Renal cortical epithelial cell (primary cell): Measurements from ENCODE around the gene SKP1. TPM values are rescaled to one million over a fixed set of nuclear protein-coding genes. Genes with fewer than 3 reads are reported as not detected.
A peak's percentile ranks its signal among the peaks of the same experiment; 100 is the strongest.

Experiments used
- DNase-seq: peaks from one replicate; pipeline ENCODE4 v3.0.0-alpha.2; 2011; ENCODE audit warnings: low read depth
- total RNA-seq: library from RNA; depleted of rRNA; stranded (reverse); fragments of >200 nt; gene quantifications from 2 replicates; pipeline ENCODE4 v1.2.3, GENCODE V29; 2014

Gene SKP1
- total RNA-seq, 1 donor from 2014 or later = 668 TPM

DNA sequence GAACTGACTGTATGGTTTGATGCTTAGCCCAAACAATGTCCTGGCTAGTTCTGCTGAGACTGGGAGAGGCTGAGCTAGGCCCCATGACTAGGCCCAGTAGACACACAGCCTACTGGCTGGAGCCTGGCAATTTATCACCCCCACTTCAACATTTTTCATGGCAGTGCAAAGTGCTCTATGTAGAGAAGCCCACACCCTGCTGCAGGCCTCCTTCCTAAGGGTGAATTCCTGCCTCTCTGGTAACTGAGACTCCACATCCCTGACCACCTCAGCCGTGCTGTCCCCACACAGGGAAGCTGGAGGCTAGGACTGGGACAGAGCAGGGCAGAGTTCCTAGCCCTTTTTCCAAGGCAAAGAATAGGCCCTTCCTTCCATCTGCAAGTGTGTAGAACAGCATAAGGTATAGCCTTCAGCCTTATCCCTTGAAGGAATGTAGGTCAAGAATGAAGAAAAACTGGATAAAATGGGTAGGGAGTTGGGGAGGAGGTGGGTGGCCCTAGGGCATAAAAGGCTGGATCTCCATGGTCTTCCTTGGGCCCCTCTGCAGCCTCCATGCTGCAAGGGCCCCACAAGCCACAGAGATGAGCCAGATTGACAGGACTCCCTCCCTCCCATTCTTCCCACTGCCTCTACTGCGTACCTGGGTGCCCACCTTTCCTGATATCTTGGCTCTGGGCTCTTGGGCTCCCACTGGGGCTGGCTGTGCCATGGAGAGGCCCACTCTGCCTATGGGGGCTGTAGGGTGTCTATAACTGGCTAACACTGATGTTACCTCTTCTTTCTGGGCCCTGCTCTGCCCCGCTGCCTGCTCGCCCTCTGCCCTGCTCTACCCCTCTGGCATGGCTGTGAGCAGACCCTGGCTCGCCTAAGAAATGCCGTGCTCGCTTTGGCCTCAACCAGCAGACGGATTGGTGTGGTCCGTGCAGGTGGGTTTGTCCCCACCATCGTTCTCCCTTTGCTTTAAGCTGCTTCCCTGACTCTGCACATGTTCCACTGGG is 32.5 kb downstream of the SKP1 start:
- no peak for DNase-seq

DNA sequence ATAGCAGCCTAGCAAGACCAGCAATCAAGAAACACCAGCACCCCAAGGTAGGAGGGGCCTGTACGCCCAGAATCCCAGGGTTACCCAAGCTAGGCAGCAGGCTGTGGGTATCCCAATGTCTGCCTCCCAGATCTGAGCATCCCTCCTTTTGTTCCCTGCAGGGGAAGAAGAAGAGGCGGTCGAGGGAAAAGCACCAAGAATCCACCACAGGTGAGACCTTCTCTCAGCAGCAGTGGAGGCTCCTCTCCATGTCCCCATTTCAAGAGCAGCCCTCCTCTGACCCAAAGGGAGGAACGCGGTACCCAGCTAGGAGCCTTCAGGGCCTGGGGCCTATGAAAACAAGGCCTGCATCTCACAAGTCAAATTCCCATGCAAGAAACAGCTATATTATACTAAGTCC is 33.3 kb downstream of the SKP1 start:
- no peak for DNase-seq

DNA sequence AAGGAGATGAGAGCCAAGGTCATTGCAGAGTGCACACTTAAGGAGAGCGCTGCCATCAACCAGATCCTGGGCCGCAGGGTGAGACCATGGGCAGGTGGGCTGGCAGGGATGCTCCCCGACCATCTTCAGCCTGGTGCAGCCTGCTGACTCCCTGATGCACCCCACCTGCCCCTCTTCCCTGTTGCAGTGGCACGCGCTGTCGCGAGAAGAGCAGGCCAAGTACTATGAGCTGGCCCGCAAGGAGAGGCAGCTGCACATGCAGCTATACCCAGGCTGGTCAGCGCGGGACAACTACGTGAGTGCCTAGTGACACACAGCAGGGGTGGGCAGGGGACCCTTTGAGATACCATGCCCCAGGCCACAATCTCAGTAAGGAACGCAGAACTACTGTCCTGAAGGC is 33.9 kb downstream of the SKP1 start:
- DNase-seq = no peak

DNA sequence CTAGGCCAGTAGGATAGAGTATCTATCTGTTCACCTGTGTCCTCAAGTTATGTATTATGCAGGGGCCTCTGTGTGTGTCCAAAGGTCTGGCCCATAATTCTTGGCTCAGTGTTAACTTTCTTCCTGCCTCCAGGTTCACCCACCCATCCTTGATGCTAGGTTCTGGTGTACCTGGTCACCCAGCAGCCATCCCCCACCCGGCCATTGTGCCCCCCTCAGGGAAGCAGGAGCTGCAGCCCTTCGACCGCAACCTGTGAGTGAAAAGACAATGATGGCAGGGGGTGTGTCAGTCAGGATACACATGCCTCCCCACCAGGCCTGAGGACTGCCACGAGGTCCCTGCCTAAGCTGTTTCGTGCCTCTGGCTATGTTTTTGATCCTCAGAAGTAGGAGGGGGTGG is 34.7 kb downstream of the SKP1 start:
- DNase-seq = no peak

DNA sequence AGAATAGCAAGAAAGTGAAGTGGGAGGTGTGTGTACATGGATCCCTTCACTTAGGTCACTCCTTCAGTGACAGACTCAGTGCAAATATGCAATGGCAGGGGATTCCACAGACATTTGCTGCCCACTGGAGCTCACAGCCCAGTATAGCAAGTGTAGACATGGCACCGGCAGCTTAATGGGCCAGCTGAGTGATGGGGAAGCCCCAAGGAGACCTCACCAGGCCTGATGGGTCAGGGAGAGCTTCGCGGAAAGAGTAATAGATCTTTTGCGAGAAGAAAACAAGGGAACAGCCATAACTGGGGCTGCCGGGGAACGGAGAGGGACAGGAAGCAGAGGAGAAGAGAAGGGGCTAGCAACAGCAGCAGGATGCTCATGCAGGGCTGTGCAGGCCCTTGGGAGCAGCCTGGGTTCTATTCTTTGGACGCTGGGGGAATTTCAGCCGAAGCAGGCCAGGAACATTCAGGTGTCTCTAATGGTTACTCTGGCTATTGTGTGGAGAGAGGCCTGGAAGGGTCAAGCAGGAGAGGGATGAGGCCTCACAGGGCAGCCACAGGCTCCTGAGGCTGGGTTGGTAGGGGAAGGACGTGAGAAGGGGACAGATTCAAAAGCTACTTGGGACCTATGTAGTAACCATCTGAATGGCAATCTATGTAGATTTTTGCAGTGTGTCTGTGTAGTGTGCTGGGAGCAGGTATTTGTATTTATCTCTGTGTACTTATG is 35.3 kb downstream of the SKP1 start:
- no peak for DNase-seq

DNA sequence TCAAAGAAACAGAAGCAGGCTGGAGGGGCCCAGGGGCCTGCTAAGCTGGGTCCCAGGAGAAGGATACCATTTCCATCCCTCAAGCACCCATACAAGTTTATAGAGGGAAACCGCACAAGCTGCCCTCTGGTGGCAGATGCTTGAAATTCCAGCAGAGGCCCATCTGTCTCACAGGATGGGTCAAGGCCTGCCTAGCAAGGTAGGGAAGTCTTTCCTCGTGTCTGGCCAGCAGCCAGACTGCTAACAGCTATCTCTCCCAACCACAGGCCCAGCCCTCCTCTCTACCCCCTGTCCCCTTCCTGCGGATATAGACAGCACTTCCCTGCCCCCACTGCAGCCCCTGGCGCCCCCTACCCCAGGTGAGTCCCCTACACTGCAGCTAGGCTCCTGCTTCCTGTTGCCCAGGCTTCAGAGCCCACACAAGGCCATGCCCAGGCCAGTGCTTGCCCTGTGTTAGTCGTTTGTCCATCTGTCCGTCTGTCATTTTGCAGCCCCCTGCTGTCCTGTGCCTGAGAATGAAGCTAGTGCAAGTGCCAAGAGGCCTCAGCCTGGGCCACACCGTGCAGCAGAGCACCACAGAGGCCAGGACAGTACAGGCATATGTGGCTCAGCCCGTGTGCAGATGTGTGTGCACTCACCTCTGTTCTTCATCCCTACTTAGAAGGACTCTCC is 36.1 kb downstream of the SKP1 start:
- peak; percentile 65 for DNase-seq

DNA sequence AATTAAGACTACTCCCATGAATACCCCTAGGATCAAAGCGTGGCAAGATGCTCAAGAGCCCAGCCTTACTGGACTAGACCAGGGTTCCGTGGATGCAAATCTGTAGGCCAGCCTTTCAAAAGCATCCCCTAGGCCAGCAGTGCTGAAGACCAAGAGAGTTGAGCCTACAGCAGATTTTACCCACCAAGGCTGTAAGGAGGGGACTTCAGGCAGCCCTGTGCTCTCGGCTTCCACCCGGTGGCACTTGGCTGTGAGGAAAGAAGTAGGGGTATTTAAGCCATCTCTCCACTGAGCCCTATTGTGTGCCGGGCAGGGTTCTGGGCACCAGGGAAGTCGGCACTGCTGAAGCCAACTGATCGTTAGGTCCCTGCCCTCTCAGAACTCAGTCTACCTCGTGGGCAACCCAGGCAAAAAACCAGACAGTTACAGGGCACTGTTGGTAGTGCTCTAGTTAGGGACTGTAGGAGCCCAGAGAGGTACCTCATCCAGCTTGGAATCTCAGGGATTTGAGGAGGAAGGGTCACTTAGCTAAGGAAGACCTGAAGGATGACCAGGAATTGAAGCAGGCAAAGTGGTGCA is 36.8 kb downstream of the SKP1 start:
- no peak for DNase-seq

DNA sequence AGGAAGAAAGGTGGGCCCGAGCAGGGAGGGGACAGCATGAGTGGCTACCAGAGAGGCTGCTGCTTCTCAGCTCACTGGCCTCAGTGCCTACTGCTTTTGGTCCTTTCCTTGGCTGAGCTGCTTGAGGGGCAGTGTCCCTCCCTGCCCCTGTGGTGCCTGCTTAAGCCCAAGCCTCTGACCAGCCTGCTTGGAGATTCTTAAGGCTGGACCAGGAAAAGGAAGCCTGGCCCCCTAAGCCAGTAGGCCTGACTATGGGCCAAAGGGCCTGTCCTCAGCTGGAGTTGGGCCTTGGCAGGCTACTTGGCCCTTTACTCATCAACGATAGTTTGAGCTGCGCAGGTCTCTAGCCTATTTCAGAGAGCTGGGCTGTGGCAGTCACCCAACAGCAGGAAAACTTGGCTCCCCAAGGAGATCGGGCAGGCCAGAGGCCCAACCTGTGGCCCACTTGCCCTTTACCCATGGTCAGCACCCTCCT is 37.3 kb downstream of the SKP1 start:
- DNase-seq = no peak

DNA sequence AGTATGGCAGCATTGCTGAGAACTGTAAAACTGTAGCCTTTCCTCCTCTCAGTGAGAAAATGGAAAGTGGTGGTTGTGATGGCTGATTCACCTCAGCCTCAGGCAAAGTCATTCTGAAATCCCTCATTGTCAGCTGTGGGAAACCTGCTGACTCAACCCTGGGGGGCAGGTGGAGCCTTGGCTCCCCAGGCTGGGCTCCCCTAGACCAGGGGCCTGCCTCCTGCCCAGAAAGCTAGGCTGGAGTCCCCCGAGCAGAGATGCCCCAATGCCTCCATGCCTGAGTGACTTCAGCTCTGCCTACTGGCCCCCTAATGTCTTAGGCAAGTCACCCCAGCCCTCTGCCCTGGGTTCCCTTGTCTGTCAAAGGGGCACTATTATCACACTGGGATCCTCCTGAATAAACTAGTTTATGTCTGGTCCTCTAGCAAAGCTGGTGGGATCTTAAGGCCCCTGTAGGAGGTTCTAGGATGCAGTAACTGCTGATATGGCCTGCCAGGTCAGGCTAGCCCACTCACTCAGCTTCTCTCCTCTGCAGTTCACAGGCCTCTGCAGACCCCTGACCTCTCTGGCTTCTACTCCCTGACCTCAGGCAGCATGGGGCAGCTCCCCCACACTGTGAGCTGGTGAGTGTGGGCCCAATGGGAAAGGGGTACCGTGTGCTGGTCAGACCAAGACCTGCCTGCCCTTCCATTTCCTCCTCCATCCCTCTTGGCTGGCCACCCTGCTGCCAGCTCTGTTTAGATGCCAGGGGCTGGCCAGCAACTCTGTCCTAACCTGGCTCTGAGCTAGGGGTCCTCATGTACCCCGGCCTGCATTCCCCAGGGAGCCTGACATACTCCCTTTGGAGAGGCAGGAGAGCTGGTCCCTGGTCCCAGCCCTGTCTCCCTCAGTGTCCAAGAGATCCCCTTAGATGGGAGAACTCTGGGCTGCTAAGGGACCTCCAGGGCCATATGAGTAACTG is 38.1 kb downstream of the SKP1 start:
- peak; percentile 78 for DNase-seq

DNA sequence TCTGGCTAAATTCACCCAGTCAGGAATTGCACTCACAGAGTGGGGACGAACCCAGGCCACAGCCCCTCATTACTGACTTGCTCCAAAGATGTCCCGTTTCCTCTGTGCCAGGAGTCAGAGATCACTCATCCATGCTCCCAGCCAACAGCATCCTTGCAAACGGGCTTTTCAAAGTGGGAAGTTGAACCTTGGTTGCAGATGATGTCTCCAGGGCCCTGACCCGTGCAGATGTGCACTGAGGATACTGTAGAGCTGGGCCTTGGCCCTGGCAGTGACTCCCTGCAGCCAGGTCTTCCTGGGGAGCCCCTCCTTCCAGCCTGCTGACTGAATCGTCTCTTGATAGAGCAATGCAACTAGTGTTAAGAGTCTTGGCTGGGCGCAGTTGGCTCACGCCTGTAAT is 40.0 kb downstream of the SKP1 start:
- no peak for DNase-seq

DNA sequence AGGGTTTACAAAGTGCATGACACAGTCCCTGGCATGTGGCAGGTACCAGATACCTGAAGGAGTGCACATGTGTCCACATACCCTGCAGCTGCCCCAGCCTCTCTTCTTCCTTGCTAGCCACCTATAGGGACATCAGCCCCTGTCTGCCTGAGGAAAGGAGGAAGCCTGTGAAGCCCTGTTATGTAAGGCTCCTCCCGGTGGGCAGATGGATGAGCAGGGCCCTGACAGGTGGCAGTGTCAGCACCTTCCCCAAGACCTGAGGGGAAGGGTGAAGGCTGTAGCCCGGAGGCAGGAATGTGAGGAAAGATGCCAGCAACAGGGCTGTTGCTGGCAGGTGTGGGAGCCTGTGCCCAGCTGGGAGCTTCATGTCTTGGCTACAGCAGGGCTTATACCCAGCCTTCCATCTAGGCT is 40.5 kb downstream of the SKP1 start:
- no peak for DNase-seq

DNA sequence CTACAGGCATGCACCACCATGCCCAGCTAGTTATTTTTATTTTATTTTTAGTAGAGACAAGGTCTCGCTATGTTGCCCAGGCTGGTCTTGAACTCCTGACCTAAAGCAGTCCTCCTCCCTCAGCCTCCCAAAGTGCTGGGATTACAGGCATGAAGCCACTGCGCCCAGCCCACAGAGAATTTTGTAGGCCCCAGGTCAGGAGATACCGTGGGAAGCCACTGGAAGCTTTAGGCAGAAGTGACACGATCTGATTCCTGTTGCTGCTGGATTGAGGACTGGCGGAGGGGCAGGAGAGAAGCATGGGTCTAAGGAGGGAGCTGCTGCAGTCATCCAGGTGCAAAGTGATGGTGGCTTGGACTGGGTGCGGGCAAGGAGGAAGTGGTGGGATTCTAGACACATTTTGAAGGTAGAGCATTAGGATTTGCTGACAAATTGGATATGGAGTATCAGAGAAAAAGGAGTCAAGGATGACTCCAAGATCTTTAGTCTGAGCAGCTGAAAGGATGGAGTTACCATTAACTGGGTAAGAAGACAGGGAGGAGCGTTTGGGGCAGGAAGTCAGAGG is 41.6 kb downstream of the SKP1 start:
- no peak for DNase-seq

DNA sequence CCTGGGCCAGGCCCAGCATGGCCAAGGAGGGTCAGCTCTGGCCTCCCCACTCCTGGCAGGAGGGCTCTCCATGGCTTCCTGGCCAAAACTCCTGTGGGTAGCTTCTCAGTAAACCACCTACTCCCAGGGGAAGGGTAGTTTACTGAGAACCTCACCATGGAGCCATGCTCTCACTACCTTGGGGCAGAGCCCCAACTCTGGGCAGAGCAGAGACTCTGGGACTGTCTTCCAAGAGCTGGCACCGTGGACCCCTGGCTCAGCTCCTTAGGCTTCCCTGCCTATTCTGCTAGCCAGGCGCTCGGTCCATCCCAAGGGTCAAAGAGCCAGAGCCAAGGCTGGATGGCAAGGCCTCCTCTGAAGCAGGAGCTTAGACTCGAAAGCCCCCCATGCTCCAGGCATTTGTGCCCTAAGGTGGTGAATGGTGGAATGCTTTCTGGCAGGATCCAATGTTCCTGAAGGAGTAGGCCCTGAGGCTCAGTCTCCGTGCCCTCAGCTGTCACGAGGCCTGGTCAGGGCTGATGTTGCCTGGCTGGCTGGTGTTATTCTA is 42.7 kb downstream of the SKP1 start:
- no peak for DNase-seq

DNA sequence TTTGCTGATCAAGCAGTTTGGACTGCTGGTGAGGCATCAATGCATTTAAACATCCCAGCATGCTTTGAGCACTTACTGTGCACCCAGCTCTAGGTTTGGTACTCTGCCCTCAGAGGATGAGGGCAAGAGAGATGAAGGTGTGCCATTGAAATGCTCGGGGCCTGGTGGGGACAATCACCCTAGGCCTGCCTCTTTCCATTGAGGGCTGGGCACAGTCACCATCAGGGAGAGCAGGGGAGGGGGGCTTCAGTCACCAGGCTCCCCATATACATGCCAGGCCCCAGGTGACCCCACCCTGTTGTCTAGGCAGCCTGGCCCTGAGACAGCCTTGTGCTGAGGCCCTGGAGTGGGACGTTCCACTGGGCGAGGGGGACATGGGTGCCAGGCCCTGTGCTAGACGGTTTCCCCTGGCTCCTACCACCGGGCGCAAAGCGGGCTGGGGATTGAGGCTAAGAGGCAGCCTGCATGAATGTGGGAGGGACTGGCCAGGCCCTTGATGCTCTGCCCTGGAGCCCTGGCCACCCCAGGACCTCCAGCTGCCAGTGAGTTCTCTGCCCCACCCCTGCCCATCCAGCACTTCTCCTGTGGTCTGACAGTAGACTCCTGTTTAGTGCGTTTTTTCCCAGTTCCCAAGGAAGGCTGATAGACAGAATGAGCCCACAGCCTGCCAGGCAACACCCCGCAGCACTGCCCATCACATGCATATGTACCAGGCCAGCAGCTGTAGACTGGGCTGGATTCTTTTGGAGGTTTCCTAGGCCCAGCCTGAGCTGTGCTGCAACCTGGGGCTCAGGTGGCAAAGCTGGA is 43.4 kb downstream of the SKP1 start:
- no peak for DNase-seq

DNA sequence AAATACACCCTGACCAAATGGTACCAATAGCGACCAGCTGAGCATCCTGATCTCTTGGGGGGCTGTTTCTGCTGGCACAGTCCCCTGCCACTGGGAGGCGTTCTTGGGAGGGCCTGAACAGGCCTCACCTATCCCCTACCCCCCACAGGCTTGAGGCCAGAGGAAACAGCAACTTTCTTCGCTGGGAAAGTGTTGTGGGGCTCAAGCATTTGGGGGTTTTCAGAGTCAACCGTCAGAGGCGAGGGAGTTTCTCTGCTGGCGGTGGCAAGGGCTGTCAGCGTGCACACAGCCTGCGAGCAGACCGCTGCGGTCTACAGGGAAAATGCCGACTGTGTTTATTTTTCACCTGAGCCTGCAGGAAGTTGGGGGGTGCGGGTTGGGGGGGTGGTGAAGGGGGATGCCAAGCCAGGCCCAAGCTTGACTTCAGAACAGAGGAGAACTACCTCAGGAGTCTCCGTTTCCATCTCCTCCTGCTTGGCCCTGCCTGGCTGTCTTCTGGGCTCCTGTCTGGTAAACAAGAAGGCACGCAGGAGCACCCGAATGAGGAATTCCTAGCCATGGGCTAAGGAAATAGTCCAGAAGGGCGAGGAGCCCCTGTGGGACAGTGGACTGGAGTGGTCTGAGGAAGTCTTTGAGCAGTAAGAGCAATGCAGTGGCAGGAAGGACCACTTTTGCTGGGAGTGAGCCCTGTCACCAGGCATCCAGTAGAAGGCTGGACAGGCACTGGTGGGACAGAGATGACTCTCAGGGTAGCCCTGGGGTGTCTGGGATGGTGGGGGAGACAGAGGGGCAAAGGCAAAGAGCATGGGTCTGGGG is 44.2 kb downstream of the SKP1 start:
- DNase-seq = no peak

DNA sequence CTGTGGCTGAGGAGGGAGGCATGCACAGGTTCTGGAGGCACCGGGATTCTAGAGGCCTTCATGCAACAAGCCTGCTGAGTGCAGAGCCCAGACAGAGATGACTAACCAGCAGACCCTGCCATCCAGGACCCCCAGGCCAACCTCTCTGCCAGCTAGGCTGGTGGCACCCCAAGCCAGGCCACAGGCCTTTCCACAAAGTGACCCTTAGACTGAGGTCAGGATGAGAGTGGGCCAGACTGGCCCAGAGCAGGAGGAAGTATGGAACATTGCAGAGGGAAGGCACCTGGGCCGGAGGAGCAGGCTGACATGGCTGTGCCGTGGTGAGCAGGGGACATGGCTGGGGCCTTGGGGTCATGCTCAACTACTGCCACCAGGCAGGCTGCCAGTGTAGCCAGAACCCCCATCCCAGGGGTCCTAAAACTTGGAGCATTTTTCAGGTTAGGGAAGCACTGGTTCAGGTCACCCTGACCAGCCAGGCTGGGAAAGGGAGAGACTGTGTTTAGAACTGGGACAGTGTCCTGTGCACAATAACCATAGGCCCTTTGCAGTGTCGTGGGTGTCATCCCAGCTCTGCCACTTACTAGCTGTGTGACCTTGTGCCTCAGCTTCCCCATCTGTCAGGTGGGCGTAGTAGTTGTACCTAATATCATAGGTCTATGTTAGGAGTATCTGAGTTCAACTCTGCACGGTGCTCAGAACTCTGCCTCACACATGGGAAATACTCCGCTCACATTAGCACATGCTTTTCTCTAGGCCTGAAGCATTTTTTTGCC is 45.0 kb downstream of the SKP1 start:
- DNase-seq = no peak

DNA sequence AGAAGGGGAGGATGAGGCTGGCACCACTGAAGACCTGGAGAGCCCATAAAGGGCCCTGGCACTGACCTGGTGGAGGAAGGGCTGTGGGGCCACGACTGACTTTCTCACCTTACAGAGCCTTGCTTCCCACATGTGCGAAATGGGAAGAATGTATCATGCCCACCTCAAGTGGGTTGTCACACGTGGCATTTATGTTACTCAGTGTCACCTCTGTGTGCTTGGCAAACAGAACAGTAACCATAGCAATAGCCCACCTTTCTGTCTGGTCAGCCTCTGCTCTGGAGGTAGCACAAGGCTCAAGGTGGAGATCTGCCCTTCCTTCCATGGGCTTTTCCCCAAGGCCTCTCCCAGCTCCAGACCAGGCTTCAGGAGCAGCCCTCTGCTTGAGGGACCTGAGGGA is 45.6 kb downstream of the SKP1 start:
- DNase-seq = no peak
